GM12891 (cell line): ENCODE data around the gene MCM6.

Experiments
- DNase-seq: peaks from one replicate; pipeline ENCODE4 v3.0.0; 2011; ENCODE audit warnings: low spot score; ENCODE audit not compliant: insufficient read length
- FAIRE-seq: peaks from 2 replicates; lab custom pipeline; 2011; peaks lifted over from hg19 to GRCh38; lab: Jason Lieb, UNC
- PAX5 ChIP-seq: IDR thresholded peaks from 2 replicates; pipeline ENCODE4 v1.6.1; 2011; ENCODE audit warnings: low read length, moderate library complexity, mild to moderate bottlenecking; ENCODE audit not compliant: insufficient read depth, severe bottlenecking
- POLR2A ChIP-seq: IDR thresholded peaks from 2 replicates; pipeline ENCODE4 v1.6.1; 2011; ENCODE audit warnings: low read depth, low read length, control low read depth
- POLR2AphosphoS5 ChIP-seq: IDR thresholded peaks from 2 replicates; pipeline ENCODE4 v1.6.1; 2011; ENCODE audit warnings: low read depth, low read length, control low read depth
- POU2F2 ChIP-seq: IDR thresholded peaks from 2 replicates; pipeline ENCODE4 v1.6.1; 2011; ENCODE audit warnings: low read depth, mild to moderate bottlenecking, control low read depth, low read length, moderate library complexity
- SPI1 ChIP-seq: IDR thresholded peaks from 2 replicates; pipeline ENCODE4 v1.6.1; 2011; ENCODE audit warnings: low read depth, low read length, control low read depth
- TAF1 ChIP-seq: IDR thresholded peaks from 2 replicates; pipeline ENCODE4 v1.6.1; 2011; ENCODE audit warnings: low read depth, low read length, control low read depth

Gene MCM6

DNA sequence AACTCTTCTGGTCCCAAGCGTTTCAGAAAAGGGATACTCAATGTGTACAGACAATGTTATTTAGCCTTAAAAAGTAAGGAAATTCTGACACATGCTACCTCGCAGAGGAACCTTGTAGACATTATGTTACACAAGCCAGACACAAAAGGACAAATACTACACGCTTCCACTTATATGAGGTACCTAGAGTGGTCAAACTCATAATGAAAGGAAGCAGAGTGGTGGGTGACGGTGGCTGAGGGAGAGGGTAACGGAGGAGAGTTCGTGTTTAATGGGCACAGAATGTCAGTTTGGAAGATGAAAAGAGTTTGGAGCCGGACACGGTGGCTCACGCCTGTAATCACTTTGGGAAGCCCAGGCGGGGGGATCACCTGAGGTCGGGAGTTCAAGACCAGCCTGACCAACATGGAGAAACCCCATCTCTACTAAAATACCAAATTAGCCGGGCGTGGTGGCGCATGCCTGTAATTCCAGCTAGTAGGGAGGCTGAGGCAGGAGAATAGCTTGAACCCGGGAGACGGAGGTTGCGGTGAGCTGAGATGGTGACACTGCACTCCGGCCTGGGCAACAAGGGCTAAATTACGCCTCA, 1.4 kb downstream of the MCM6 start:
- FAIRE-seq: peak; percentile 20
- TF ChIP-seq POLR2A (0 out of 2 replicates have a peak, but pooled peaks have one; percentile 56), POLR2AphosphoS5 (0 out of 2 replicates have a peak, but pooled peaks have one; percentile 41), PAX5 (no peak)
- no peak for DNase-seq

DNA sequence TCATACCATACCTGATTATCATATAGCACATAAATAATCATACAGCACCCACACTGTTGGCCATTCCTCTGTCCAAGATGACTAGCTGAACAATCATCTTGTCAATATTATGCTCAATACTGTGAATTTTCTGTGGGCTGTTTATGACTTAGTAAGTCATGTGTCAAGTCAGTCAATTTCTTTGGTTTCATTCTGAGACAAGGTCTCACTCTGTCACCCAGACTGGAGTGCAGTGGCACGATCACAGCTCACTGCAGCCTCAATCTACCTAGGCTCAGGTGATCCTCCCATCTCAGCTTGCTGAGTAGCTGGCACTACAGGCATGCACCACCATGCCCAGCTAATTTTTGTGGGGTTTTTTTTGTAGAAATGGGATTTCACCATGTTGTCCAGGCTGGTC, 5.7 kb downstream of the MCM6 start:
- TF ChIP-seq PAX5 (no peak), POLR2AphosphoS5 (no peak)
- DNase-seq (no peak), FAIRE-seq (no peak)

DNA sequence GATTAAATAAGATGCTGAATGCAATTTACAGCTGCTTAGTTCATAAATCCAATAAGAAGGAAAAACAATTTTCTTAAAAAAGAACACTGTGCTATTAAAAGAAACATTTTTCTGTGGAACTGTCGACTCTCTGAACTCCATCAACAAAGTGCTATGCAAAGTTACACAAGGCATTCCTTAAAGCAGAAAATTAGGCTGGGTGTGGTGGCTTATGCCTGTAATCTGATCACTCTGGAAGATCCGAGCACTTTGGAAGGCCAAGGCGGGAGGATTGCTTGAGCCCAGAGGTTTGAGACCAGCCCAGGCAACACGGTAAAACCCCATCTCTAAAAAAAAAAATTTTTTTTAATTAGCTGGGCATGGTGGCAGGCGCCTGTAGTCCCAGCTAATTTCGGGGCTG, 13.0 kb downstream of the MCM6 start:
- no peak for TF ChIP-seq POU2F2
- no peak for TF ChIP-seq SPI1
- TF ChIP-seq POLR2A: no peak
- TF ChIP-seq PAX5: no peak
- no peak for TF ChIP-seq POLR2AphosphoS5
- no peak for TF ChIP-seq TAF1
- DNase-seq: no peak
- FAIRE-seq: no peak

DNA sequence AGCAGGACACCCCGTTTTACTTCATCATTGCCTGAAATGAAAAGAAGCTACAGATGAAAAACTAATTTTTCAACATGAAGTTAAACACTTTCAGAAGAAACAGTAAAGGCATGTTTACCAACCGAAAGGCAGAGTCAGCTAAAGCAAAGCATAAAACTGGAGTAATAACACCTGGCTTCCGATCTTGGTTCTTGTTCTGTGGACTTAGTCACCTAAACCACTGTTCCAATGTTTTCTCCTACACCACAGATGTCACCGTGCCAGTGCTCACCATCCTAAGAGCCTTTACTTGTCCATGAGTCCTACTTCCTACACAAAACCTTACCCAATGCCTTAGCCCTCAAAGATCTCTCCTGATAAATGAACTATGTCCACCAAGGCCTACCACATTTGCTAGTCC, 13.5 kb downstream of the MCM6 start:
- FAIRE-seq: no peak
- TF ChIP-seq POLR2A (no peak), SPI1 (no peak), TAF1 (no peak), PAX5 (no peak), POU2F2 (no peak)
- no peak for DNase-seq

DNA sequence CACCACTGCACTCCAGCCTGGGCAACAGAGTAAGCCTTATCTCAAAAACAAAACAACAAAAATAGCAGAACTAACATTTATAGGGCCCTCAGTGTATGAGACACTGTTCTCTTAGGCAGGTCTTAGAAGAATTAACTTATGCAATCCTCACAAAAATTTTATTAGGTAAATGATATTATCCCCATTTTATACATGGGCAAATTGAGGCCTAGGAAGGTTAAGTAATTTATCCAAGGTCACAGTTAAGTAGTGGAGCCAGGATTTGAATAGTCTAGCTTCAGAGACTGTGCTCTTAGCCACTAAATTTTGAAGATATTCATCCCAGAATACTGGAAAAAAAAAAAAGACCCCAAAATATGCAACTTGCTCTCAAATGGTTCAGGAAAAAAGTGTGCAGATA, 22.8 kb downstream of the MCM6 start:
- FAIRE-seq: no peak
- TF ChIP-seq POU2F2: no peak
- TF ChIP-seq POLR2A: no peak
- TF ChIP-seq SPI1: no peak
- TF ChIP-seq TAF1: no peak
- TF ChIP-seq POLR2AphosphoS5: no peak
- no peak for TF ChIP-seq PAX5

DNA sequence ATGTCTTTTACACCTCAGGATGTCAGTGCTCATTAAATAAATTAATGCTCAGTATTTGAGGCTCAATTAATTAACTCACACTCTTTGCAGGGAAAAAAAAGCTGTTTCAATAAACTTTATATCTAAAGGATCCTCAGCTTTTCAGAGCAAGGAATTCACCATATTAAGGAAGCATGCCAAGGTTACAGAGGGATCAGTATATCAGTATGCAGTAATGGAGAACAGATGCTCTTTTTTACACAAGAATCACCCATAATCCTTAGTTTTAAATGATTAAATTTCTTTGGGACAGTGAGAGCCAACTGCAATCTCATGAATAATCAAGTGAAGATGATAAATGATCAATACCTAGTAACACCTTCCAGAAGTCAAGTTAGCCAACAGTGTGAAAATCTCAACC, 24.4 kb downstream of the MCM6 start:
- TF ChIP-seq POLR2A: no peak
- TF ChIP-seq SPI1: no peak
- TF ChIP-seq POLR2AphosphoS5: no peak
- DNase-seq (no peak), FAIRE-seq (no peak)

More for the DNA sequence above, 22.8 kb downstream of the MCM6 start:
- DNase-seq: no peak

DNA sequence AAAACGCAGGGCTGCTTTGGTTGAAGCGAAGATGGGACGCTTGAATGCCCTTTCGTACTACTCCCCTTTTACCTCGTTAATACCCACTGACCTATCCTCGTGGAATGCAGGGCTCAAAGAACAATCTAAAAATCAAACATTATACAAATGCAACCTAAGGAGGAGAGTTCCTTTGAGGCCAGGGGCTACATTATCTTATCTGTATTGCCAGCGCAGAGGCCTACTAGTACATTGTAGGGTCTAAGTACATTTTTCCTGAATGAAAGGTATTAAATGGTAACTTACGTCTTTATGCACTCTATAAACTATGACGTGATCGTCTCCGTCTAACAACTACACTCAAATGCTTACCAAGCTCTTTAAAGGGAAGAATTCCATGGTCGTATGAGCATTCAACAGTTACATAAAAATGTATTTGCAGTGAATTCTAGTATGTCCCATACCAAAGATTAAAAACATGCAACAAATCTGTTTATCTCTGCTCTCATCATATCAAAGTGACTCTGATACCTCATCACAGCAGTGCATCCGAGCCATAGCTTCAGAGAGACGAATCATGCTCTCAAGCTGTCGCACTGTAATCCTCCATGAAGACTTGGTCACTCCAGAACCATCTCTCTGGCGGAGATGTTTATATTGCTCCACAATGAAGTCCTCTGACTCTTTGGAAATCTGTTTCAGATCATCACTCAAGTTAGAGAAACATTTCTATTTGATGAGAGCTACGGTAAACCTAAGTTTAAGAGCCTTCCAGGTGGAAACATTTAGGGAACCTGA, 25.2 kb downstream of the MCM6 start:
- TF ChIP-seq PAX5 (no peak), POLR2A (no peak), TAF1 (no peak), SPI1 (no peak), POU2F2 (no peak), POLR2AphosphoS5 (no peak)

DNA sequence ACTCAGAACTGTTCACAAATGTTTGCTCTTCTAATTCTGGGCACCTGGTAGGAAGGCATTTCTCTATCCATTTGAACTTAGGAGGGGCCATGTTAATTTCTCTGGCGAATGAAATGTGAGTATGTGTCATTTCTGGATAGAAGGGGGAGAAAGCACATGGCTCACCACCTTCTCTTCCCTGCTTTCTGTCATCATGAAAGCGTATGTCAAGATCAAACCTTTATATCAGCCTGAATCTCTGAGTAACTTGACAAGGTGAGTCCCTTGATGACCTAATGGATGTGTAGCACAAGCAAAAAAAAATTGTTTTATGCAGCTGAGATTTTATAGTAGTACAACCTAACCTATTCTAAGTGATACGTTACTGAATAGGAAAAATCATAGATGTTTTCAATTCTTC, 27.2 kb downstream of the MCM6 start:
- FAIRE-seq (no peak), DNase-seq (no peak)
- TF ChIP-seq POU2F2: no peak

More for the DNA sequence above, 25.2 kb downstream of the MCM6 start:
- FAIRE-seq (no peak), DNase-seq (no peak)

DNA sequence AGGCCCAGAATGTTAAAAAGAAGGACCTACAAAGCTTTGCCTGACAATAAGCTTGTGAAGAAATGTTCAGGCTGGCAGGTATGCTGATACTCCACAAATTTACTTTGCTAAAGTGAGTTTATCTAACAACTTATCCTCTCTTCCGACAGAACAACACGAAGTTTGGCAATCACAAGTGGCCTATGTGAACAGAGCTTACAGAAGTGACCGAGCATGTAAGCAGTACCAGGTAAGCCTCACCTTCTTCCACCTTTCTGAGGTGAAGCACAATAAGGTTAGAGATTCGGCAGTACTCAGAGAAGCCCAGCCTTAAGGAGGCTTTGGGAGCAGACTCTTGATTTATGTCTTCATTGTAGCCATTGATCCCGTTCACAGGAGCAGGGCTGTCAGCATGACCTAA, 30.2 kb downstream of the MCM6 start:
- no peak for TF ChIP-seq TAF1
- TF ChIP-seq POU2F2: no peak
- no peak for TF ChIP-seq SPI1
- no peak for TF ChIP-seq PAX5
- TF ChIP-seq POLR2AphosphoS5: no peak
- no peak for TF ChIP-seq POLR2A
- FAIRE-seq (no peak), DNase-seq (no peak)

DNA sequence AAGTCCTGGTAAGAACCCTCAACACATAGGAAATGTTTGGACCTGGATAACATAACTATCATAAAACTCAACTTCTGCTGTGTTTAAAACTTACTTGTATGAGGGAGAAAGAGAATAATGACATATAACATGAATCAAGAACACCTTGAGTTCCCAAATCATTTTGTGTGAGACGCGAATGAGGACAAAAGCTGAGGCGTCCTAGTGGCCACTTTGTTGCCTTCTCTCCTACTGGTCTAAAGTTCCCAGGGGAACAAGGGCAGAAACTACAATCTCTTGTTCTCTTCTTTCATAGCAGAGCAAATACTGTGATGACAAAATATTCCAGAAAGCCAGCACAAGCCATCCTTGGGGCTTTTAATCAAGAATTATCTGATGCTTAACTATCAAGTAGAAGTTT, 31.0 kb downstream of the MCM6 start:
- TF ChIP-seq PAX5: no peak
- no peak for TF ChIP-seq POU2F2
- TF ChIP-seq TAF1: no peak
- TF ChIP-seq POLR2AphosphoS5: no peak
- TF ChIP-seq POLR2A: no peak
- no peak for TF ChIP-seq SPI1
- FAIRE-seq: no peak

More for the DNA sequence above, 31.0 kb downstream of the MCM6 start:
- no peak for DNase-seq
